ENCODE results near the gene PWP1. TPM values are rescaled to one million over a fixed set of nuclear protein-coding genes. Genes with fewer than 3 reads are reported as not detected.

PWP1 gene
- total RNA-seq: 86.2 and 226 TPM in 2 replicates

GRCh38 chr12:107685360-107686248 is at the start of gene PWP1:
Gene PWP1 (plus strand): TSS chr12:107685799. CDS start chr12:107685900, 101 bp downstream.

DNA sequence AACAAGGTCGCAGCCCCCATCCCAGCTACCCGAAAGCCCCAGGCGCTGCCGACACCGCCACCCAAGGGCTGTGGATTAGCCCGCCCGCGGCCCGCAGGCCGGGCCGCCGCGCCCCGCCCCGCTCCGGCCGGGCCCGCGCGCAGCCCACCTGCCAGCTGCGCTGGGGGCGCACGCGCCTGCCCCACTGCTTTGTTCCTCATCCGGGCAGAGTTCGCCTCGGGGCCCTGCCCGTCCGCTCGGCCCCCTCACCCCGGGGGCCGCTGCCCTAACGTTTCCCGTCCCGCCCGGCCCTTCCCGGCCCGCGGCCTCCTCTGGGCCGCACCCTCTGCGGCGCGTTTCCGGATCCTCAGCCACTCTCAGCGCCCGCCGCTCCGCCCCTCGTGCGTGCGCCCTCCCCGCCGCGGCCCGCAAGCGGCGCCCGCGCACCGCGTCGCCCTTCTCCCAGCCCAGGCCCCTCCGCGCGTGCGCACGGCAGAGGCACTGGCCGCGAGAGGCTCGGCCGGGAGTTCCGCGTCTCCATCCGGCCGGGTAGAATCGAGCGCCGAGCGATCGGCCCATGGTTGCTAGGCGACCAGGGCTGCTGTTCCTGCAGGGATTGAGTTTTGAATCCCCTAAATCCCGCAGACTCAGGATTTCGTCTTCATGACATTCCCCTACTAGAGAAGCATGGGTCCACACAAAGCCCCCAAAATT is 75.4 kb downstream of the PWP1 start, which contains the start of gene PRDM4:
Gene PRDM4, minus strand, starts transcription at position 329 of the 693 bp plus-strand sequence. CDS start 622 bp downstream, outside the sequence.

Other genes with a start within 250 kb of the PWP1 start
- 33.0 and 42.9 TPM in 2 replicates for gene PRDM4, start 75.3 kb downstream of the PWP1 start, total RNA-seq
- gene ASCL4, start 88.9 kb downstream of the PWP1 start, total RNA-seq: not detected in 2 replicates

Data from placental pericyte (primary cell).